Activated CD8-positive, alpha-beta memory T cell treated with anti-CD3 and anti-CD28 coated beads for 24 hours (primary cell): ENCODE results near the gene OR5A1.
"Not testable (repeated sequence)": the region's sequence is repeated elsewhere in the genome, so short reads cannot be mapped to it uniquely, and the experiment has no call there.

ENCODE experiments used
- DNase-seq: peaks from one replicate; pipeline ENCODE4 v3.0.0-alpha.2; 2020

Gene OR5A1

DNA sequence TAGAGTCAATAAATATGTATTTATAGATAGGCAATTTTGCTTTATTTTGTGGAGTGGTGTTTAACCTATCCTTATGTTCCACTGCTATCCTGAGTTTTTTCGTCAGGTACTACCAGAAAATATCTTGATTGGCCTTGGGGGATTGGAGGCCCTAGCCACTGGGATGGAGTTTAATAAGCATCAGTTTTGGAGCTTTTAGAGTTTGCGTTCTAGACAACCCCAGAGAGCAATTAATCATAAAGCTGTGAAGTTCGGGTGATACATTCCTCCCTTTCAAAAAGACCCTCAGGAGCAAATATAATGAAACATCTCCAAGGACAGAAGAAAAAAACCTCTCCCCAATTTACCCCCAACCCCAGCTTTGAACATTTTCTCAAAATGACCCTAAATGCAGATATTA lies at the start of gene OR5A1:
OR5A1 (plus strand) TSS at position 301 of the 400 bp plus-strand sequence. CDS start 6,700 bp downstream, outside the sequence.
- no peak for DNase-seq

DNA sequence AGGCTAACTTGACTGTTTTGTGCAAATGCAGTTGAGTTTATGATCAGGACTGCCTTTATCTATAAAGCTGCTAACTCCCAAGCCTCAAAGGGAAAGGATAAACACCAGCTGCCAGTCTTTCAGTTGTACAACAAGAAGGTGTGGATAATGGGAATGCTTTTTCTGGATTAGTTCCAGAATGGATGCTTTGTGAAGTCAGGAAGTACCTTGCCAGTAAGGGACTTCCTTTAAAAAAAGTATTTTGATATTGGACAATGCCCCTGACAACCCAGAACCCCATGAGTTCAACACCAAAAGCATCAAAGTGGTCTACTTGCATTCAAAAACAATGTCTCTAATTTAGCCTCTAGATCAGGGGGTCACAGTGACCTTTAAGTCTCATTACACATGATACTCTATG lies 42.1 kb upstream of the OR5A1 start:
- no peak for DNase-seq

DNA sequence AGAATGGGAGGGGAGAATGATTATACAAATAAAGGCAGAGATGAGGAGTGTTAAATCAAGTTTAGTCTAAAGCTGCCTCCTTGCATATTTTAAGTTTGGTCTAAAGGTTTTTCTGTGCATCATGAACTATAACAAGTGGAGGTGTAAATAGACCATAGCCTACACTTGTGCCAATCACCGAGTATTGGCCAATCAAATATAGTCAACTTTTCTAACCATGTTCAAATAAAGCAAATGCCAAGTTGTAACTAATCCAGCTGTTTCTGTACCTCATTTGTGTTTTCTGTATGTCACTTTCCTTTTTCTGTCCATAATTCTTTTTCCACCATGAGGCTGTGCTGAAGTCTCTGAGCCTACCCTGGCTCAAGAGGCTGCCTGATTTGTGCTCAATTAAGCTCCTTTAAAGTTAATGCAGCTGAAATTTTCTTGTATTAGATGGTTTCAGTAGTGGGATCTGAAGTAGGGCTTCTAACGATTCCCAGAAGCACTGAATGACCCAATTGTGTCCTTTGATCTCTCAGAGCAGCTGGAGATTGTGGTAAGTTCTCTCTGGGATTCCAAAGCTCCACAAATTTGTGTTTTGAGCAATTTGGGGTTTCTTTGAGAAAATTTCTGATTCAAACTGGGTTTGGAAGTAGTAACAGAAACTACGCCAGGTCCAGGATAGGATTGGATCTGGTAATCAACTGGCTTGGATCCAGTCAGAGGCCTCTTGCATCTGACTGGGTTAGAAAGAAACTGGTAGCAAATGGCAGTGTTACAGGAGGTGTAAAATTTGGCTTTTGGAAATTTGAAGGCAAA lies 35.6 kb upstream of the OR5A1 start:
- no peak for DNase-seq

DNA sequence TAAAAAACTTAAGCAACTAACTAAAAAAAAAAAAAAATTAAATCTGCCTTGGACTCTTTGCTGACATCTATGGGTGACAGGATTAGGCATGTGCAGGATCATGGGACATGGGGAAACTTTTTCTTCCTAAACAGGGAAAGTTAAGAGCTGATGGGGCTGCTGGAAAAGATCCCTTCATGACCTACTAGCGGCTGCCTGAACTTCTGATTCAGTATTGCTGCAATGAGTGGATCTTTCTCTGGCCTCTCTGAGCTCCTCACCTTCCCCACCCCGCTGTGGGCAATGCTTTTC lies 35.1 kb upstream of the OR5A1 start:
- DNase-seq = no peak

DNA sequence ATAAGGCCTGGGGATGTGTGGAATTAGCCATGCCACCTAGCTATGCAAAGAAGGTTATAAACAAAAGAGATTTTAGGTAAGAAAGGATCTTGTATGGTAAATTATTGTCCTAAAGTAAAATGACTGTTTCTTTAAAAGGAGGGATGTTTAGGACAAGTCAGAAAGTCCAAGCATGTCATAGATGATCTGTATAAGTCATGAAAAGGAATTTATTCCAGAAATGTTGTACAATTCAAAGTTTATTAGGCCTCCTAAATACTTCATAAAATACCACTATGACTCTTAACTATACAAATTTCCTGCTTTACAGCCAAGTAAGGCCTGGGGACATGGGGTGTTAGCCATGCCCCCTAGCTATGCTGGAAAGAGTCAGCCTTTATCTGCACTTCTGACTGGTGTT lies 32.7 kb upstream of the OR5A1 start:
- no peak for DNase-seq

DNA sequence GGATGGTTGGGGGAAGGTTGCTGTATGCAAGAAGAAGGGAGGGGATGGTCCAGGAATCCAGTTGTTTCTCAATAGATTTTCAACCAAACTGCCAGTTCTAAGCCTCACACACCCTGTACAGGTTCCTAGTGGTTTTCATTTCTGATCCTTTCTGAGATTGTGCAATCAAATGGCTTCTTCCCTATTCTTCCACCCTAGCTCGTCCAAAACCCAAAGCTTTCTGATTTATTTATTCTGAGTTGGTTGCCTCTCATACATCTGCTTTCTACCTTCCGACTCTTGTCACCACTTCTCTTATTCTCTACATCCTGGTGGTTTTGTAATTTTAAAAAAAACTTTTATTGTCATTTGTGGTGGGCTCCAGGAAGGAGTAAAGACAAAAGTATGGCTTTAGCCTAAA lies 22.6 kb upstream of the OR5A1 start:
- DNase-seq = no peak

DNA sequence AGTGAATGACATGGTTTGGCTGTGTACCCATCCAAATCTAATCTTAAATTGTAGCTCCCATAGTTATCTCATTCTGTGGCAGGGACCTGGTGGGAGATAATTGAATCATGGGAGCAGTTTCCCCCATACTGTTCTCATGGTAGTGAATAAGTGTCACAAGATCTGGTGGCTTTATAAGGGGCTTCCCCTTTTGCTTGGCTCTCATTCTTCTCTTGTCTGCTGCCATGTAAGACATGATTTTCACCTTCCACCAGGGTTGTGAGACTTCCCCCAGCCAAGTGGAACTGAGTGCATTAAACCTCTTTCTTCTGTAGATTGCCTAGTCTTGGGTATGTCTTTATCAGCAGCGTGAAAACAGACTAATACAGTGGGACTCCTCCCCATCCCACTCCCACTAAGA lies 21.2 kb upstream of the OR5A1 start:
- DNase-seq = no peak

DNA sequence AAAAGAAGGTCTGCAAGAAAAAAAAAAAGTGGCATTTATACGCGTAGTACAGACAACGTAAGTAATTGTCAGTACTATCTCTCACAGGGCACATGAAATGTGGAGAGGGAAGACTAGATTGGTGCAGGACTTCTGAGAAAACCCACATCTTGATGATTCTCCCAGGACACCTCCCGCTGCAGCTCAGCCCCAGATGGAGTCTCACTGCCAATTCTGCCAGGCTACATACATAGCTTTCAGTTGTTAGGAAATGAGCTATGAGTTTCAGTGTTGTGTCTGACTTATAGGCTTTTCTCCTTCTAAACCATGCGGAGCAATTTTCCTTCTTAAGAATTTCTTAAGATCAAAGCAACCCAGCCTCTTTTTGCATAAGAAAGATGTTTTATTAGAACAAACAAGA lies 19.7 kb upstream of the OR5A1 start:
- no peak for DNase-seq

DNA sequence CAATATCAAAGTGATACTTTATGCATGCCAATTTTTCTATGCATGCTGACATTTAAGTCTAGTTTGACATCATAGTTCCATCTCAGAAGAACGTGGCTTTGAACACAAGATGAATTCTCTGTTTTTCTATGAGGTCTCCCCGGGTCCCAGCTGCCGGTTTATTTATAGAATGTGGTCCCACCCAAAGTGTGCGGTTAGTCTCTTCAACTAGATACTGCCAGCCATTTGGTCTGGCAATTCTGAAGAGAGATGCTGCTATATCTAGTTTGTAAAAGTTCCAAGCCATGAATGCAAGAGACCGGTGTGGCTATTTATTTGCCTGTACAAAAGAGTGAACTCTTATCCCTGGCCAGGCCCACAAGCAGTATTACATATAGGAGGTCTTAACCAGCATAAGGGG lies 19.2 kb upstream of the OR5A1 start:
- DNase-seq = no peak

DNA sequence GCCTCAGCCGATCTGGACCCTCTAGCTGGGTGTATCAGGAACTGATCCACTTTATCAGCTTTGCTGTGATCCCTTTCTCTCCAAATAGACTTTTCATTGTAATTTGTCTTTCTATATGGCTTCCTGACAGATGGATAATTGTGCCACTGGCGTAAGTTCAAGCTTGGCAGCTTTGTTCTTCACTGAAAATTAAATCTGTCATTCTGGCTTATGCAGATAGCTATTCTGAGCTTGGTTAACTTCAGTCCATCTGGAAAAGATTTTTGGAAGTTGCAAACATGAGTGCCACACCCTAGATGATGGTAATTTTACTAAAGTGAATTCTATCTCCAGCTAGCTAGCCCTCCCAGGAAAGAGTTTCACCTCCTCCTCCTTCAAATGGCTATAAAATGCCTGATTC lies 18.1 kb upstream of the OR5A1 start:
- DNase-seq = no peak

DNA sequence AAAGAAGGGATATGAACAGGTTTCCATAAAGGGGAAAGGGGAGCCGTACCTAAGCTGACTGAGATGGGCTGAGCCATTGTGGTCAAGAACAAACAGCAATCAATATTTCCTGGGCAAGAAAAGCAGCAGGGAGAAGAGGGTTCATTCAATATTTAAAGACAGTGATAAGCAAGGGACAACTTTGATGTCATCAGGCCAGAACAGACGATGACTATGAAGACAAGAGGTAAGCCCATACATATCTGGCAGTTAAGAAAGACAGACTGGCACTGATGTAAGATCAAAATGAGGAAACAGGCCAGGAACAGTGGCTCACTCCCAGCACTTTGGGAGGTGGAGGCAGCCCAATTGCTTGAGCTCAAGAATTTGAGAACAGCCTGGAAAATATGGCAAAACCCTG lies 12.4 kb upstream of the OR5A1 start:
- DNase-seq = no peak

DNA sequence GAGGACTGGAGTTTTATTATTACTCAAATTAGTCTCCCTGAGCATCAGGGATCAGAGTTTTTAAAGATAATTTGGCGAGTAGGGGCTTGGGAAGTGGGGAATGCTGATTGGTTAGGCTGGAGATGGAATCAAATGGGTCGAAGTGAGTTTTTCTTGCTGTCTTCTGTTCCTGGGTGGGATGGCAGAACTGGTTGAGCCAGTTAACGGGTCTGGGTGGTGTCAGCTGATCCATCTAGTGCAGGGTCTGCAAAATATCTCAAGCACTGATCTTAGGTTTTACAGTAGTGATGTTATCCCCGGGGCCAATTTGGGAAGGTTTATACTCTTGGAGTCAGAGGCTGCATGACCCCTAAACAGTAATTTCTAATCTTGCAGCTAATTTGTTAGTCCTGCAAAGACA lies 11.1 kb upstream of the OR5A1 start:
- no peak for DNase-seq

DNA sequence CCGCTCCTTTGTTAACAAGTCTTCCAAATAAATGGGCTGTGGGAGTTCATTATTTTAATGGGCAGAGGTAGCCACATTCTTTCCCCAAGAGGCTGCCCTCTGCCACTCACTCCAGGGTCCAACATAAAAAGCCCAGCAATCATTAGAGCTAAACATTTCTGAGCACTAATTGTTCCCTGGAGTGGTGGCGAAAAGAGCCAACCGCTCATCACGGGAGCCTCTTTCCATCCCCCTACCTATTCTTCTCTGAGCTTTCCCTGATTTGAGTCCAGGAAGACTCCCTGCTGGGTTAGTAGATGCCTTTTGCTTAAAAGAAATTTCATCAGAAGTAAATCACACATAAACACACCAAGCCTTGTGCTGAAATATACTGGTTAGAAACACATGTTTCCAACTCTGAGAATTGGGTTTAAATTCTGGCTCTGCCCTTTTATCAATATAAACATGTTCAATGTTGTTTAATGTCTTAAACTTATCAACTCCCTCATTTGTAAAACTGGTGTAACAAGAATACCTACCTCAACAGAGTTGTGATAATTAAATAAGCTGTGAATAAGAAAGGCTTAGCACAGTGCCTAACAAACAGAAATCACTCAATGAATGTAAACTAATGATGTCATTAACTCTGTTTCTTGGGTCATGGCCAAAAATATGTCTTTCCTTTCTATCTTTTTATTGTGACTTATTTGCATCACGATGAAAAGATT lies 9.8 kb upstream of the OR5A1 start, which contains the start of gene OR5A2:
OR5A2 (minus strand) TSS at position 53 of the 707 bp plus-strand sequence. CDS start 3,460 bp downstream, outside the sequence.
- DNase-seq = no peak

DNA sequence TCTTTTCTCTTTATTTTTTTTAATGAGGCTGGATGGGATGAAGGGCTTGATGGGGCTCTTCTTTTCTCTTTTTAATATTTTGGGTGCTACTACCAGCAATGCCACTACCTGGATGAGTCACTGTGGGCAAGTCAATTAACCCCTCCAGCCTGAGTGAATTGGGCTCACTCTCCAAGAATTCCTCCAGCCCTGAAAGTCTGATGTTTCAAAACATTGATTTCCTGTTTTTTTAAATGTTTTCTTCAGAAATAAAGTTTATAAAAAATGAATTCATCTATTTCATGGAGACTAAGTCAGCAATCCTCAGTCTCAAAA lies 9.2 kb upstream of the OR5A1 start:
- no peak for DNase-seq

DNA sequence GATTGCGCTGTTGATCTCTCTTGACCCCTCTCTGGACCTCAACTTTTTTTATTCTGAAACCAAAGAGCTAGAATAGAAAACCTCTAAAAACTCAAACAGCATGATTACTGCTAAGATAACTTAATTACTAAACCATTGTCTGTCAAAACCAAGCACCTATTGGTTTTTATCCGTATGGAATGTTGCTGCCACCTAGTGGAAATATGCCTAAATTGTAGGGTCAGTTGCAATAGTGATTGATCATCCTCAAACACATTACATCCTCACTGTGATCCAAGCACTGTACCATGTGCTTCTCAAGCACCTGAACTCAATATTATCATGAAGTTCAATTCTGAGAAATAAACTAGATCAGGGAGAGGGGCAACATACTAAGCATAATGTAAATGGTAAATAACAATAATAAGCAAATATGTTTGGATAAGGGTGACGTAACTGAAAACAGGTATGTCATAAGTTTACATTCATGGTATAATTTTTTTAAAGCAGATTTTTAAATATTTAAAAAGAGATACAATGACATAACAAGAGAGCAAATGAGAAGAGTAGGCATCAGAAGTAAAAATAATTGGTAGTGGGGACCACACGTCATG lies 6.2 kb upstream of the OR5A1 start:
- no peak for DNase-seq

DNA sequence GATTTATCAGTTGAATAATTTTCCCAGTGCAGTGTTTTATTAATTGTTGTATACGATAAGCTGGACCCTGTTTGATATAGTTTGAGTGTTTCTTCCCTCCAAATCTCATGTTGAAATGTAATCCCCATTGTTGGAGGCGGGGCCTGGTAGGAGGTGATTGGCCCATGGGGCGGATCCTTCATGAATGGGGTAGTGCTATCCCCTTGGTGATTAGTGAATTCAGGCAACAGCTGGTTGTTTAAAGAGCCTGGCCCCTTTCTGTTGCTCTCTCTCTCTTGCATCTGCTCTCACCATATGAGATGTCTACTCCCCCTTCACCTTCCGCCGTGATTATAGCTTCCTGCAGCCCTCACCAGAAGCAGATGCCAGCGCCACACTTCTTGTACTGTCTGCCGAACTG lies 1.5 kb downstream of the OR5A1 start:
- no peak for DNase-seq

DNA sequence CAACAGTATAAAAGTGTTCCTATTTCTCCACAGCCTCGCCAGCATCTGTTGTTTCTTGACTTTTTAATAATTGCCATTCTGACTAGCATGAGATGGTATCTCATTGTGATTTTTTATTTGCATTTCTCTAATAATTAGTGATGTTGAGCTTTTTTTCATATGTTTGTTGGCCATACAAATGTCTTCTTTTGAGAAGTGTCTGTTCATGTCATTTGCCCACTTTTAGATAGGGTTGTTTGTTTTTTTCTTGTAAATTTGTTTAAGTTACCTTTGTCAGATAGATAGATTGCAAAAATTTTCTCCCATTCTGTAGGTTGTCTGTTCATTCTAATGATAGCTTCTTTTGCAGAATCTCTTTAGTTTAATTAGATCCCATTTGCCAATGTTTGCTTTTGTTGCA lies 9.4 kb downstream of the OR5A1 start:
- DNase-seq = not testable (repeated sequence)

DNA sequence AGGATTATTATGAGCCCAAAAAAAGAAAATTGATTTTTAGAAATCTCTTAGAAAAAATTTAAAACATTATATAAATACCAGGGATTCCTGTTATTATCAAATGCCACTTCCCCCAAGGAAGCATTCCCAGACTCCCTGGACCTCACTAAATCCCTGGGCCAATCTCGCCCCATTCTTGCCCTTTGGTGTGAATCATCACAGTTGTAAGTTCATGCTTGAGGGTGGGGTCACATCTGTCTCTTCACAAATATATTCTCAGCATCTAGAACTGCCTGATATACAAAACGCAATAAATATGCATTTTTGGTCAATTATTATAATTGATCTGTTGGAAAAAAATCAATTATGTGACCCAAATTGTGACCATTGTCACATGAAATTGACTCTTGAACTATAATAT lies 12.2 kb downstream of the OR5A1 start:
- no peak for DNase-seq

DNA sequence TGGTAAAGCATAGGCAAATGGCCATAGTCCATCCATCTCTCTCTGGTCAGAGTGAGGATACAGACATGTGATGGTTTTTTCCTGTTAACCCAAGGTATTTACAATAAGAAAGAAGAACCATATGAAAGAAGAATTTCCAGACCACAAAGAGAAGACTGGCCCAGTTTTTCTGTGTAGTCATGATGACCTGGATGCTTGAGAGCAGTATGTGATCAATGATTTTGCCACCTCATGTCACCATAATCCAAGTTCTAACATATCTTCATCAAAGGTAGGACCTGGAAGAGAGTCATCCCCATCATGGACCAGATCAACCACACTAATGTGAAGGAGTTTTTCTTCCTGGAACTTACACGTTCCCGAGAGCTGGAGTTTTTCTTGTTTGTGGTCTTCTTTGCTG lies 20.4 kb downstream of the OR5A1 start, which contains the start of gene OR4D6:
OR4D6 (plus strand) TSS at position 301 of the 400 bp plus-strand sequence; CDS start at position 301, 0 bp downstream.
- DNase-seq = no peak

DNA sequence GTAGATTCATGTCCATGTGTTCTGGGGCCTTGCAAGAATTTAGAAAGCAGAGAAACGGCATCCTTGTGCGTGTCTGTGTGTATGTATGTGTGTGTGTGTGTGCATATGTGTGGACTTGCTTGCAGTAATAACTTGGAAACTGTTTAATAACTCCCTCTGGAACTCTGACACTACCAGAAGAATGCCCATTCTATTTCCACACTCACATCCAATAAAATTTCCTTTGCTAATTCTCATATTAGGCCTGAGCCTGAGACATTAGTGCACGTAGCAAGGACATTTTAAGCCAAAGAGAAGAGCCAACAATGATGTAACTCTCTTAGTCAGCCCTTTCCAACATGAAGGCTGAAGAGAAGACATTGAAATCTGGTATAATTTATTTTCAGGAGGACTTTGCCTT lies 23.6 kb downstream of the OR5A1 start:
- DNase-seq = no peak

DNA sequence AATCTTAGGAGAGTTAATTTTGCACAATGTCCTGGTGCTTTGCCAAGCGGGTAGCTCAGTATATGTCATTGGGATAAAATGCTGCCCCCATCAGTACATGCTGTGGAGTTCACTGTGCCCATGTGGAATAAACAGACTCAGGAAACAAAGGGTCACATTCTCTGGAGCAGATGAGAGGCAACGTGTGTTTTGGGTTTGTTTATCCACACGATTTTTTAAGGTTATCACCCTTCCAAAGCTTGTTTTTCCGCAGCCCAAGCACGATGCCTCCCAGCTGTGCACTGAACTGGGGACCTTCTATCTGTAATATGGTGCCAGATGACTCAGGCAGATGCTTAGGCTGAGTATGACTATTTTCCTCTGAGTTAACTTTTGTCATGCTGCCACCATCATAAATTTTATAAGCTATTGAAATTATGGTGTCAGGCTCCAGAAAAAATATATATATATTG lies 26.9 kb downstream of the OR5A1 start:
- no peak for DNase-seq

DNA sequence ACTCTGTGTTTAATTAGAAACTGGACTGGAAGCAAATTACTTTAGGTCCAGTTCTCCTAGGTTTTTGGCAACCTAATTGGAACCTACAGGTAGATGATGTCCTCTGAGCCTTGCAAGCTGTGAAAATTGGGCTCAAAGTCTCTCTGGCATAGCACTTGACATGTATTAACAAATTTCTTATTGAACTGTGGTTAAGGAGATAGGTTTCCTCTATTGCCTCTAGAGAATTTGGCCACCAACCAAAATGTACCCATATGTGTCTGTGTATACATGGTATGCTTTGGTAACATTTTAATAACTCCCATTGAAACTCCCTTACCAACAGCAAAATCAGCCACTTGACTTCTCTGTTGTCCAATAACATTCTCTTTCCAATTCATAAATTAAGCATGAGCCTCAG lies 36.7 kb downstream of the OR5A1 start, which contains the start of gene OR4D10:
OR4D10 (plus strand) TSS at position 301 of the 400 bp plus-strand sequence. CDS start 4,115 bp downstream, outside the sequence.
- no peak for DNase-seq

DNA sequence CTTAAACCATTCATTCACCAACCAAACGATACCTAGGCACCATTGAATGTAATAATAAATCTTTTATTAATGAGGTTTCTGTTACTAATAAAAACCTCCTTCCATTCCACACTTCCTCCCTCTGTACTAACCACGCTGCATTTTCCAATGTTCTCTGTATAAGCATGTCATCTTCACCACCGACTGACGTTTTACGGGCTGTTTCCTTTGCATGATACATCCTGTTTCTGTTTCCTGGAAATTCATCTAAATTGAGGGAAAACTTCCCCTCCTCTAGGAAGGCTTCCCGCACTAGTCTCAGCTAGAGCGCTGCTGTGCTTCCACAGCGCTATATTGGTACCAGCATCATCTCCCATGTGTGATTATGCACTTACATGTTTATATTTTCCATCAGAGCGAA lies 38.9 kb downstream of the OR5A1 start:
- DNase-seq = no peak

DNA sequence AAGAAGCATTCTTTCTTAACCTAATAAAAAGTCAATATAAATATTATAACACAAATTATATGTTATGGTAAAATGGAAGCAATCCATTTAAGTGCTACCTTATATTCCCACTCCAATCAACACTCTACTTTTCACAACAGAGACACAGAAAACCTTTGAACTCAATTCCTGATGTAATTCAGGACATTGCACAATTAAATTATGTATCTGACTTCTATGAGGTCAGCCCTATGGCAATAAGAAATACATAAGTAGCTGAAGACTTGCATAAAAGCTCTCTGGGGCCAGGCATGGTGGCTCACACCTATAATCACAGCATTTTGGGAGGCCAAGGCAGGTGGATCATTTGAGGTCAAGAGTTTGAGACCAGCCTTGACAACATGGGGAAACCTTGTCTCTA lies 43.6 kb downstream of the OR5A1 start:
- no peak for DNase-seq
